HEK293 (cell line): Measurements from ENCODE around the gene STK11.
A peak's percentile ranks its signal among the peaks of the same experiment; 100 is the strongest.

Source experiments
- AEBP2 ChIP-seq: fragments of 450-650 bp; formaldehyde crosslinking; IDR thresholded peaks from 2 replicates; pipeline ENCODE4 v1.5.1; 2016; ENCODE audit warnings: missing biosample characterization, missing genetic modification characterization, borderline replicate concordance
- FEZF1 ChIP-seq: fragments of 450-650 bp; formaldehyde crosslinking; IDR thresholded peaks from 2 replicates; pipeline ENCODE4 v1.5.1; 2016; ENCODE audit warnings: missing biosample characterization, missing genetic modification characterization
- GLI4 ChIP-seq: fragments of 450-650 bp; formaldehyde crosslinking; IDR thresholded peaks from 2 replicates; pipeline ENCODE4 v1.5.1; 2016; ENCODE audit warnings: missing biosample characterization, missing genetic modification characterization
- GLIS2 ChIP-seq: fragments of 450-650 bp; formaldehyde crosslinking; IDR thresholded peaks from 2 replicates; pipeline ENCODE4 v1.5.1; 2016; ENCODE audit warnings: missing biosample characterization, missing genetic modification characterization
- HOXC10 ChIP-seq: sonication (generic); formaldehyde crosslinking; IDR thresholded peaks from 2 replicates; pipeline ENCODE4 v1.8.1; 2023; ENCODE audit warnings: mild to moderate bottlenecking, missing genetic modification reagents
- INSM2 ChIP-seq: fragments of 450-650 bp; formaldehyde crosslinking; IDR thresholded peaks from 2 replicates; pipeline ENCODE4 v1.5.1; 2016; ENCODE audit warnings: missing biosample characterization, missing genetic modification characterization
- KLF1 ChIP-seq: fragments of 450-650 bp; formaldehyde crosslinking; IDR thresholded peaks from 2 replicates; pipeline ENCODE4 v1.5.1; 2016; ENCODE audit warnings: missing biosample characterization, missing genetic modification characterization
- OSR2 ChIP-seq: fragments of 450-650 bp; formaldehyde crosslinking; IDR thresholded peaks from 2 replicates; pipeline ENCODE4 v1.5.1; 2016; ENCODE audit warnings: missing biosample characterization, missing genetic modification characterization
- PBX3 ChIP-seq: sonication (generic); formaldehyde crosslinking; IDR thresholded peaks from 2 replicates; pipeline ENCODE4 v1.8.1; 2022; ENCODE audit warnings: mild to moderate bottlenecking, moderate library complexity, missing genetic modification reagents
- PRDM1 ChIP-seq: fragments of 450-650 bp; formaldehyde crosslinking; IDR thresholded peaks from 2 replicates; pipeline ENCODE4; 2016; ENCODE audit warnings: missing biosample characterization, missing genetic modification characterization
- PRDM4 ChIP-seq: fragments of 450-650 bp; formaldehyde crosslinking; IDR thresholded peaks from 2 replicates; pipeline ENCODE4 v1.5.1; 2017; ENCODE audit warnings: missing biosample characterization, missing genetic modification characterization
- REPIN1 ChIP-seq: fragments of 450-650 bp; formaldehyde crosslinking; IDR thresholded peaks from 2 replicates; pipeline ENCODE4 v1.5.1; 2017; ENCODE audit warnings: missing biosample characterization, missing genetic modification characterization, low read depth
- SP3 ChIP-seq: fragments of 450-650 bp; formaldehyde crosslinking; IDR thresholded peaks from 2 replicates; pipeline ENCODE4 v1.5.1; 2016; ENCODE audit warnings: missing biosample characterization, missing genetic modification characterization
- ZNF2 ChIP-seq: fragments of 450-650 bp; formaldehyde crosslinking; IDR thresholded peaks from 2 replicates; pipeline ENCODE4 v1.5.1; 2016; ENCODE audit warnings: missing biosample characterization, missing genetic modification characterization
- ZNF292 ChIP-seq: fragments of 450-650 bp; formaldehyde crosslinking; IDR thresholded peaks from 2 replicates; pipeline ENCODE4 v1.5.1; 2016; ENCODE audit warnings: low read depth, missing biosample characterization, missing genetic modification characterization, borderline replicate concordance
- ZNF518A ChIP-seq: fragments of 450-650 bp; formaldehyde crosslinking; conservative IDR thresholded peaks from 2 replicates; pipeline ENCODE4 v1.5.1; 2016; ENCODE audit warnings: low read depth, missing biosample characterization, missing genetic modification characterization
- ZNF600 ChIP-seq: fragments of 450-650 bp; formaldehyde crosslinking; IDR thresholded peaks from 2 replicates; pipeline ENCODE4 v1.5.1; 2016; ENCODE audit warnings: missing biosample characterization, missing genetic modification characterization
- ZNF610 ChIP-seq: fragments of 450-650 bp; formaldehyde crosslinking; IDR thresholded peaks from 2 replicates; pipeline ENCODE4 v1.5.1; 2016; ENCODE audit warnings: missing biosample characterization, missing genetic modification characterization, borderline replicate concordance
- ZNF645 ChIP-seq: fragments of 450-650 bp; formaldehyde crosslinking; IDR thresholded peaks from 2 replicates; pipeline ENCODE4; 2016; ENCODE audit warnings: missing biosample characterization, missing genetic modification characterization
- ZNF704 ChIP-seq: fragments of 450-650 bp; formaldehyde crosslinking; IDR thresholded peaks from 2 replicates; pipeline ENCODE4 v1.5.1; 2016; ENCODE audit warnings: missing biosample characterization, missing genetic modification characterization
- ZNF785 ChIP-seq: fragments of 450-650 bp; formaldehyde crosslinking; IDR thresholded peaks from 2 replicates; pipeline ENCODE4 v1.5.1; 2016; ENCODE audit warnings: missing biosample characterization, missing genetic modification characterization
- ZNF791 ChIP-seq: fragments of 450-650 bp; formaldehyde crosslinking; IDR thresholded peaks from 2 replicates; pipeline ENCODE4 v1.5.1; 2016; ENCODE audit warnings: missing biosample characterization, missing genetic modification characterization

The STK11 gene

GRCh38 chr19:1265615-1266128 is 60.1 kb downstream of the STK11 start (continued):
- no peak for TF ChIP-seq ZNF518A (tag by site-specific recombination)
- peak; percentile 17; the same call in 1 of the 2 replicates for TF ChIP-seq INSM2 (tag by site-specific recombination)
- TF ChIP-seq ZNF785 (tag by site-specific recombination) = peak; percentile 24; the same call in 1 of the 2 replicates
- TF ChIP-seq GLIS2 (tag by site-specific recombination) = no peak
- no peak for TF ChIP-seq PRDM4 (tag by site-specific recombination)
- no peak for TF ChIP-seq ZNF2 (tag by site-specific recombination)
- TF ChIP-seq ZNF645 (tag by site-specific recombination) = no peak
- TF ChIP-seq FEZF1 = no peak
- no peak for TF ChIP-seq PBX3 (CRISPR knock-in tag)
- no peak for TF ChIP-seq ZNF292 (tag by site-specific recombination)
- no peak for TF ChIP-seq SP3 (tag by site-specific recombination)
- TF ChIP-seq OSR2 (tag by site-specific recombination) = no peak
- no peak for TF ChIP-seq PRDM1 (tag by site-specific recombination)
- TF ChIP-seq HOXC10 (CRISPR knock-in tag) = no peak
- TF ChIP-seq GLI4 (tag by site-specific recombination) = 0 out of 2 replicates have a peak, but pooled peaks have one; percentile 26
- TF ChIP-seq AEBP2 = no peak
- TF ChIP-seq ZNF704 (tag by site-specific recombination) = no peak
- TF ChIP-seq ZNF610 (tag by site-specific recombination) = no peak
- no peak for TF ChIP-seq ZNF791 (tag by site-specific recombination)
- no peak for TF ChIP-seq KLF1 (tag by site-specific recombination)
- TF ChIP-seq REPIN1 (tag by site-specific recombination) = no peak
- no peak for TF ChIP-seq ZNF600 (tag by site-specific recombination)
